Left lobe of liver (tissue), 2 donors: ENCODE measurements around the gene AGAP2. TPM values are rescaled to one million over a fixed set of nuclear protein-coding genes. Genes with fewer than 3 reads are reported as not detected.
A peak's percentile ranks its signal among the peaks of the same experiment; 100 is the strongest.

Experiments
- ATAC-seq: fragments of 200-7000 bp; cut with Tn5 transposase; one replicate; pipeline ENCODE4 v1.9.1; 2020; ENCODE audit warnings: mild to moderate bottlenecking, moderate library complexity
- DNase-seq: peaks from one replicate; pipeline ENCODE4 v3.0.0-alpha.2; 2020; ENCODE audit warnings: low spot score
- total RNA-seq: library from RNA; stranded (reverse); gene quantifications from one replicate; pipeline ENCODE4 v1.2.1, GENCODE V29; 2021
- donor health status: DM: no; HTN: no; CAD: no; lungs with moderate emphysema.
- donor health status: DM: no; HTN: yes; CAD: no.

The AGAP2 gene
- total RNA-seq, 1 donor from 2014 or later: 0.83 TPM

DNA sequence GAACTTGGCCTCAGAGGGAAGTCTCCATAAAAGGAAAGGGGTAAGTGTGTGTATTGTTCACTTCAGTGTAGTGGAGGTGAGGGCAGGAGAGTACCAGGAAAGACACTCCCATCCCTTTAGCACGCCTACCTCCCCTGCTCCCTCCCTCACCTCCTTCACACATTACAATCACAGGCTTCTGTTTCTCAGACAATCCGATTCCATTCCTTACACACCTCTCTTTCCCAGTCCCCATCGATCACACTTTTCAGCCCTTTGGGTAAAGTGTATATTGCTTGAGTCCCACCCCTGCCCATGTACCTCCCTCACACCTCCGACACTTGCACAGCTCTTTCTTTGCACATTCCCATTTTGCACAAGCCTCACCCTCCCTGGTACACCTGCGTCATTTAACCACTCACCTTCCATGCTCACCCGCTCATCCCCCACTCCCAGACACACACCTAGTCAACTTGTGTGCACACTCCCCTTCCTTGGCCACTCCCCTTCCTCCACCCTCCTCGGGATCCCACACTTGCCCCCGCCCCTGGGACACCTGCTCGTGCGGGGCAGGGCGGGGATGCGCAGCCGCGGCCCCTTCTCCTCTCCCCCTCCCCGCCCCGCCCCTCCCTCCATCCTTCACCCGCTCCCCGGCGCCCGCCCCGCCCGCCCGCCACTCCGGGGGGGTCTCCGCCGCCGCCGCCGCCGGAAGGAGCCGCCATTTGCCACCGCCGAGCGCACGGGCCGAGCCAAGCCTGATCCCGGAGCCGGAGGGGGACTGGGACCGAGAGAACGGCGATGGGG is 16.1 kb upstream of the AGAP2 start, which contains the start of gene MARCHF9:
TSS of gene MARCHF9 (plus strand) at position 693 of the 783 bp plus-strand sequence. CDS start 426 bp downstream, outside the sequence.
- peak; percentile 17 for ATAC-seq
- no peak for DNase-seq

DNA sequence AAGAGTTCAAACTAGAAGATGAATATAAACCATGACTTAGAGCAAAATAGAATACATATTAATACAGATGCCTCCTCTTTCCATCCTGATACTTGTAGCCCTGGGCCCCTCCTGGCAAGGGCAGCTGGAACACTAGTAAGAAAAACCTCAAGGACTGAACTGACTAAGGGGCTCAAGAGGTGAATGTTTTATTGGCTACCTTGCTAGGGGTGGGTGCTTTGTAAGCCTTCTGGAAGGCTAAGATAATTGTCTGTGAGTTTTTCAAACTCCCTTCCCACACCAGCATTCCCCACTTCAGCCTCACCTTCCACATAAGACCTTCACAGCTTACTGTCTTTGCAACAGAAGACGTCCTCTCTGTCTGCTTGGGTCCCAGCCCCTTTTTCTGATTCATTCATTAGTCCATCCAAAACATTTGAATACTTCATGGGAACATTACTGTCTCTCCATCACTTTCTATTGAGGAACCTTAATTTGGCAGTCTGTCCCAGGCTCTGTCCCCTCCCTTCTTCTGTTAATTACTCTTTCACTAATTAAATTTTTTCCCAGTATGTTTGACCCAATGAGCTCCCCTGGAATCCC is 15.3 kb upstream of the AGAP2 start:
- no peak for DNase-seq
- no peak for ATAC-seq

DNA sequence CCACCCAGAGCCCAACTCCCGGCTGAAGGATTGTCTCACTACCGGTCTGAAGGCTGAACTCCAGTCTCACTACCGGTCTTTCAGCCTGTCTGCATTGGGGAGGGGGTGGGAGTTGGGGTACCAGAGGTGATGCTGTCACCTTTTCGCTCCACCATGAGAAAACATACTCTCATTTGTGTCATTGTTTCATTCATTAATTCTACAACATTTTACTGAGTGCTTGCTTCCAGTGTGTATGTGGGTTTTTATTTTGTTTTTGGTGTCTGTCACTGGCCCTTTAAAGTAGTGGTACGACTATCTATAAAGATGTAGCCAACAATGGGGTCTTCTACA is 14.1 kb upstream of the AGAP2 start:
- ATAC-seq: no peak
- DNase-seq: no peak

DNA sequence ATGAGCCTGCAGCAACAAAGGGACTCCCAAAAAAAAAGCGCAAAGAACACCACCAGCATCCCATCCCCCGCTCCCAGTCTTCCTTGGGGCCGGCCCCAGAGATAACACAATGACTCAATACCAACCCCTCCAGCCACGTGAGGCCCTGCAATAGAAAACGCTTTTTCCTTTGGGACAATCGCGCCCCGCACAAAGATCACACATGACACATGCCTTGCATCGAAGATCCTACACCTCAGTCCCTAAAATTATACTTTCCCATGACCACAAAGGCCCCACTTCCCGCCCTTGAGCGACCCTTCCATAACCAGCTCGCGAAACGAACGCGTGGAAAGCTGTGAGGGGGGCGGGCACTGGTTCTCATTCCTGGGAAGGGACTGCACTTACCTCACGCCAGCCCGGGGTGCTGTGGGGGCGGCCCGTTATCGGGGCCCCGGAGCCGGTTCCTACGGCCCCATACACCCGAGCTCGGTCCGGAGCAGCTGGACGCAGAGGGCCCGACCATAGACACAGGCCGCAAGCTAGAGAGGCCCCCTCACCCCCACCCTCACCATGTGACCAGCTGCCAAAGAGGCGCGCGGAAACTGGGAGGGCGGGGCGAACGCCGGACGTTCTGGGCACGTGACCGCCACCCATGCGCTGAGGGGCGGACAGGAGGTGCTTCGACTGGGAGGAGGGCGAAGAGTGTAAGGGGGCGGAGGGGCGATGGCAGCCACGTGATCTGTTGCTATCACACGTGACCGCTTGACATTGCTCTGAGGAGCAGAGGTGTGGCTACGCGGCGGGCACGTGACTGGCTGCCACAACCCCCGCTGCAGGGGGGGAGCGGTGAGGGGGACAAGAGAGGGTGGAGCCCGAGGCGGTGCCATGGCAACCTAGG is 13.5 kb upstream of the AGAP2 start, which contains the start of gene CDK4:
TSS of gene CDK4 (minus strand) at position 523 of the 880 bp plus-strand sequence. CDS start 593 bp downstream, outside the sequence.
- peak; percentile 84 for ATAC-seq
- peak; percentile 99 for DNase-seq

DNA sequence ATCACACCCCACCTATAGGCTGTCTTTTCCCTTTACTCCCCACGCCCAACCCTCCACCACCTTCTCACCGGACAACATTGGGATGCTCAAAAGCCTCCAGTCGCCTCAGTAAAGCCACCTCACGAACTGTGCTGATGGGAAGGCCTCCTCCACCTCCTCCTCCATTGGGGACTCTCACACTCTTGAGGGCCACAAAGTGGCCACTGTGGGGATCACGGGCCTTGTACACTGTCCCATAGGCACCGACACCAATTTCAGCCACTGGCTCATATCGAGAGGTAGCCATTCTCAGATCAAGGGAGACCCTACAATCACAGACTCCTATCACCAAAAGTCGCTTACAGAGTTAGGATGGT is 12.9 kb upstream of the AGAP2 start:
- DNase-seq (no peak), ATAC-seq (no peak)

DNA sequence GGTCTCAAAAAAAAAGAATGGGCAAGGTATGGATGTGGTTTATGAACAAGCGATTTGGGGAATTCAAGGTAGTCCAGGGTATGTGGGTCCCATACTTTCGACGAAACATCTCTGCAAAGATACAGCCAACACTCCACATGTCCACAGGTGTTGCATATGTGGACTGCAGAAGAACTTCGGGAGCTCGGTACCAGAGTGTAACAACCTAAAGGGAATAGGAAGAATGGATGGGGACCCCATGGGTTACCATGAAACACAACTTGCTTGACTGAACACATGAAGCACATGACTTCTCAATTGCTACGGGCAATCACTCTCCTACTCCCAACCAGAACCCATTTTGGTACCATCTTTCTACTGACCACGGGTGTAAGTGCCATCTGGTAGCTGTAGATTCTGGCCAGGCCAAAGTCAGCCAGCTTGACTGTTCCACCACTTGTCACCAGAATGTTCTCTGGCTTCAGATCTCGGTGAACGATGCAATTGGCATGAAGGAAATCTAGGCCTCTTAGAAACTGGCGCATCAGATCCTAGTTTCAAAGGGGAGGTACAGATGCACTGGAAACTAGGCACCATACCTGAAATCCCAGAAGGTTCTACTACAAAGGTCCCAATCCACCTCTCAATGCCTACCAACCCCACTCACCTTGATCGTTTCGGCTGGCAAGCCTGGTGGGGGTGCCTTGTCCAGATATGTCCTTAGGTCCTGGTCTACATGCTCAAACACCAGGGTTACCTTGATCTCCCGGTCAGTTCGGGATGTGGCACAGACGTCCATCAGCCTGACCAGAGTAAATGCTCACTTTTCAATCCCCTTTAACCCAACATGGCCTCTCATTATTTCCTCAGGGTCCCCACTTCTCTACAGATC is 12.3 kb upstream of the AGAP2 start:
- ATAC-seq (no peak), DNase-seq (no peak)

DNA sequence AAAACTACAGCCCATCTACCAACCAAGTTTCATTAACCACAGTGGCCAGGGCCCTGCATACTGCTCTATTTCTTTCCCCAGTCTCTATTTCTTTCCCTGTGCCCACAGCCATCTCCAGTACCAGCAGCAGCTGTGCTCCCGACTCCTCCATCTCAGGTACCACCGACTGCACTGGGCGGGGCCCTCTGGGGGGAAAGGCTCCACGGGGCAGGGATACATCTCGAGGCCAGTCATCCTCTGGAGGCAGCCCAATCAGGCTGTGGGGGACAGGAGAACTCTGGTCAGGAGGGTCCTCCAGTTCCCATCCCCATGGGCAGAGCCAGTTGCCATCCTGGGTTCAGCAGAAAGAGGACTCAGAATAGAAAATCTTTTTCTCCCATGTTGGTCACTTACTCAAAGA is 10.5 kb upstream of the AGAP2 start:
- DNase-seq: no peak

DNA sequence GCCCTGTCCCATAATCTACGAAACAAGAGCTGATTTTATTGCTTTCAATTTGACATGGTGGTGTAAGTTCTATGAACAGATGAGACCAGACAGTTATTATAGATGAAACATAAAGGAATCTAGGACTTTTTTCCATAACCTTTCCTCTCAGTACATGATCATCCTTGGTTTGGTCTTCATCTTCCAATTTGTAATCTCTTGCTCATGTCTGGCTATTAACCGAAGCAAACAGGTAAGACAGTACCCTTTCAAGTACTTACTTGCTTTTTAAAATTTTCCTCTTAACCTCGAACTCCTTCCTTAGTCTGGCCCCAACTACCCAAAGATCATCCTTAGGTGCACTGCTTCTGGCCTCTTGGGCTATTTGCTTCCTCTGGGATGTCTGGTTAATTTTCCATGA is 7.5 kb upstream of the AGAP2 start:
- no peak for ATAC-seq
- no peak for DNase-seq

More for the DNA sequence above, 10.5 kb upstream of the AGAP2 start:
- ATAC-seq: no peak

DNA sequence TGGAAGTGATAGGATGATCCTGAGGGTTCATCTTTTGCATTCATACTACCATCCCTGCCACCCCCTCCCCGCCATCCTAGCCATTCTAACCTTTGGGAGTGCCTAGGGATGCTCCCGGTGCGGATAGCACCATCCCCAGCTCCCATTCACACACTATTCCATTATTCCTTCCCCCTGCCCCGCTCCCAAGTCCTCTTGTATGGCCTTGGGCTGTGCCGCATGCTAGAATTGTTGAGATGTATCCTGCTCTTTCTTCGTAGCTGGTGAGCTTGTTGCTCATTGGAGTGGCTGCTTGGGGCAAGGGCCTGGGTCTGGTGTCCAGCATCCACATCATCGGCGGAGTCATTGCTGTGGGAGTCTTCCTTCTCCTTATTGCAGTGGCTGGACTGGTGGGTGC is 6.9 kb upstream of the AGAP2 start:
- peak; percentile 10 for ATAC-seq
- DNase-seq: no peak

DNA sequence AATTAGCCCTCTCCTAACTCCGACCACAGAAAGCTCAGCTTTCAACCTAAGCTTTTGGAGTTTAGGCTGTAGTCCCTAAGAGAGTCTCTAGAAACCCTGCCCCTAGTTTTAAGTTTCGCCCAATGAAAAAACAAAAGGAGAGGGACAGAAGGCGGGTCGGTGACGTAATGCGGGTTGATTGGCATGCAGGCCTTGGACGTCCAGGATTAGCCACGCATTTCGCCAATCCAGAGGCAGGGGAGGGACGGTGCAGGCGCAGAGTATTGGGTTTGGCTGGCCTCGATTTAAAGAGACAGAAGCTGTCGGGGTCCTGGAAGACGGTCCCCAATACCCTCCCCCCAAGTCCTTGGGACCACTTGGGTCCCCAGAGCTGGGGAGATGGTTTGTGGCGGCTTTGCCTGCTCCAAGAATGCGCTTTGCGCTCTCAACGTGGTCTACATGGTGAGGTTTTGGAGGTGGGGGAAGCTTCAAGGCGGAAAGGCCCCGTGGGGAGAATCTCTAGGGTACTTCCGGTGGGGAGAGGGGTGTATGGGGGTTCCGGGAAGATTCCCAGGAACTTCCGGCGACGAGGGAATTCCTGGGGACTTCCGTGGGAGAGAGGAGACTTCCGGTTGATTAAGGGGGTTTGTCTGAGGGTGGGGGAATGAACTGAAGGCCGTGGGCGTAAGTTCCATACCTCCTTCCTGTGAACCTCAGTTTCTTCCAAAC is 6.4 kb upstream of the AGAP2 start, which contains the start of gene TSPAN31:
TSS of gene TSPAN31 (plus strand) at position 263 of the 708 bp plus-strand sequence. CDS start at position 379, 116 bp downstream.
- ATAC-seq: peak; percentile 93

DNA sequence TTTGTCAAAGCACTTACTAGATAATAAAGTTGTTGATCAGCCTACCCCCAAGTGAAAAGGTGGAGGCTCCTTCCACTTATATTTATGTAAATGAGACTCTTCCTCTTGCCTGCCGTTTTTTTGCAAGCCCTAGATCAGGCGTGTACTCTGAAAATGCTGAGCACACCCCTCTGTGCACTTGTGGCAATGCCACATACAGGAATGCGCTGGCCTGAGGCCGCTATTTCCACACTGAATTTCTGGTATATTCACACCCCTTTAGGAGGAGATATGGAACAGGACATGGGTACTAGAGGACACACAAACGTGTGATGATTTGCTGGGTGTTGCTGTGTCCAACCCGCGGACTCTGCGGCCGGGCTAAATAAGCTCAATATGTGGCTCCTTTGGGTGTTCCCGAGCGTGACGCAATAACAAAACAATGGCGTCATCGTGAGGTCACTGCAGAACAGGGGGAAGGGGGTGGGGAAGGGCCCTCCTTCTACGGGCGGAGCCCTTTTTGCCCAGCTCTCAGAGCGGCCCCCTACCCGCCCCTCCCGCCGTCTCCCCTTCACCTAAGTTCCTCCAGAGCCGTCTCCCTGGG is 5.7 kb upstream of the AGAP2 start:
- DNase-seq (peak; percentile 68), ATAC-seq (peak; percentile 56)

More for the DNA sequence above, 6.4 kb upstream of the AGAP2 start, which contains the start of gene TSPAN31:
- peak; percentile 95 for DNase-seq

DNA sequence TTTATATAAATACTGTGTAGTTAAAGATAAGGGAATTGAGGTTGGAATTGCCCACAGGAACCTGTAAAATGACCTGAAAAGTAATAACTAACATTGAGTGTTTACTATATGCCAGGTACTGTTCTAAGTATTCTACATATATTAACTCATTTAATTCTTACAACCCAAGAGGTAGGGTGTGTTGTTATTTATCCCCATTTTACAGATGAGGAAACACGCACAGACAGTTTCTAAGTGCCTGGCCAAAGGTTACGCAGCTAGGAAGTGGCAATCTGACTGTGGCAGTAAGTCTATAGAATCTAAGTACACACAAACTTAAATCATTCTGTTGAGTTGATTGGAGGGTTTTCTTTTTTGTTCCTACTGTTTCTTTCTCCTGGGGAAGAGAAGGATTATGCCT is 5.2 kb upstream of the AGAP2 start:
- no peak for DNase-seq
- ATAC-seq: no peak

DNA sequence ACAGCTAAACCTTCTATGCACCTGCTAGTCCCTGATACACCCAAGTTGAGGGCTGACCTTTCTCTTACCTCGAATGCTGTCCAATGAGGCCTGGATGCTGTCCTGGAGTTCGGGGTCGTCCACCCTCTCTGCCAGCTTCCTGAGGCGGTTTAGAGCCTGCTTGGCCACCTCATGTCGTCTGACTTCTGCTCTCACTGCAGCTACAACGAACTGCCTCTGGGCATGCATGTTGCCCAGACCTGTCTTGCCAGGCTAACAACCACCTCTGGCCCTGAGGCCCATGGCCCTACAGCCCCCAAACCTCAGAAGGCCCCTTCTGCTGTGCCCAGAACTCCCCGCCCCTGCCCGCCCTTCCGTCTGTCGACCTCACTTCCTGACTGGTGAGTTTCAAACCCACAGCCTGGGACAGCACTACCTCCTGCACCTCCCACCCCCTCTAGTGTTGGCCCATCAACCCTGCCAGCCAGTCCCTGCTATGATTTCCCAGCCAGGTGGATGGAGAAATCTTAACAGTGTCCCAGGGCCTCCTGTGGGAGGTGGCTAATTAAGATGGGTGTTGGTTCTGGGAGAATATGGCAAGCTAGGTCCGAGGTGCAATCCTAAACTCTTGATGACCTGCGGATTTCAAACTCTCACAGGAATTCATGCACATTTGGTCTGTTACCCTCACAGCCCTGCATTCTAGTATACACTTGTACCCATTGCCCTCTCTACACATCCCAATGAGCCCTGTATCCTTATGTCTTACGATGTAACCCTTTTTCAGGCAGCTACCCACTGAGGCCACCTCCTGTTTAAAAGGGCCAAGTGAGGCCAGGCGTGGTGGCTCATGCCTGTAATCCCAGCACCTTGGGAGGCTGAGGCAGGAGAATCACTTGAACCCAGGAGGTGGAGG is 3.5 kb upstream of the AGAP2 start:
- no peak for ATAC-seq
- DNase-seq: no peak

DNA sequence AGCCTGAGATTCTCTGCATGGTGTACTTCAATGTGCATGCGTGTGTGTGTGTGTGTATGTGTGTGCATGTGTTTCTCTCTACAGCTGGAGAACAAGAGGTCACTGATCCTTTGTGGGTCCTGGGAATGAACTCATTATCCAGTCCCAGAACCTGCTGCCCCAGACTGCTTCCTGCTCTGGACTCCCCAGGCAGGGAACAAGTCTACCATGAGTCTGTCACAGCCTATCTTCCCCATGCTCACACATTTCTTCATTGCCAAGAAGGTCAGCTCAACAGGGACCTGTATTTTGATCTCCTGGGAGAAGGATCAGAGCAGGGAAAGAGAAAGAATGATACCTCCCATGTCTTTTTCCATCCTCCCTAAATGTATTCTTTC is 2.9 kb upstream of the AGAP2 start:
- ATAC-seq: no peak
- no peak for DNase-seq

DNA sequence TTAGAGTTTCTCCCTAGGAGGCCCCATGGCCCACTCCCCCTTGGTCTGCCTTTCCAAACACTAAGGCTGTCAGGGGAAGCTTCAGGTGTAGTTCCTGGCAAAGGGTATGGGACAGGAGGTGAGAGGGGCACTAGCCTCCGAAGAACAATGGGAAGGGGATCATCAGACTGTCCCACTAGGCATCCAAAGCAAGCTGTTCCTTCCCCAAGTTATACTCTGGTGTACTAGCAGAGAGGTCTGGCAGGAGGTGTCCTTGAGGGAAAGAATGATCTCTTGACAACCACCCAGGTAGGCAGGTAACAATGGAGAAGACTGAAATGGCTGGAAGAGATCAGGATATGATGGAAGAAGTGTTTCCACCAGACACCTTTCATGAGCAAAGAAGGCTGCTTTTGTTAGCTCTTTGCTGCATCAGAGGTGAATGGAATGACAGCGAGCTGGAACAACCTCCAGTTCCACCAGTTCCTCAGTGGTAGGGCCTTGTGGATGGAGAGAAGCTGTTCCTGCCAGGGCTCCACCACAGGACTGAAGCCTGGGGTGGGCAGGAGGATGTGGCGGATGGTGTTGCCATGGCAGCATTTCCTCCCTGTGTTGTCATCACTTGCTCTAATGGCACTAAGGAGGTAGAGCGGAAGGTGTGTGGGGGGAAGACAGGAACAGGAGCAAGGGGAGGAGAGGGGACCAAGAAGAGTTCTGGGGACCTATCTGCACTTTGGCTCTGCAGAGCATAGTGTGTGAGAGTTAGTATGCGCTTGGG is 2.3 kb upstream of the AGAP2 start:
- ATAC-seq (no peak), DNase-seq (no peak)

DNA sequence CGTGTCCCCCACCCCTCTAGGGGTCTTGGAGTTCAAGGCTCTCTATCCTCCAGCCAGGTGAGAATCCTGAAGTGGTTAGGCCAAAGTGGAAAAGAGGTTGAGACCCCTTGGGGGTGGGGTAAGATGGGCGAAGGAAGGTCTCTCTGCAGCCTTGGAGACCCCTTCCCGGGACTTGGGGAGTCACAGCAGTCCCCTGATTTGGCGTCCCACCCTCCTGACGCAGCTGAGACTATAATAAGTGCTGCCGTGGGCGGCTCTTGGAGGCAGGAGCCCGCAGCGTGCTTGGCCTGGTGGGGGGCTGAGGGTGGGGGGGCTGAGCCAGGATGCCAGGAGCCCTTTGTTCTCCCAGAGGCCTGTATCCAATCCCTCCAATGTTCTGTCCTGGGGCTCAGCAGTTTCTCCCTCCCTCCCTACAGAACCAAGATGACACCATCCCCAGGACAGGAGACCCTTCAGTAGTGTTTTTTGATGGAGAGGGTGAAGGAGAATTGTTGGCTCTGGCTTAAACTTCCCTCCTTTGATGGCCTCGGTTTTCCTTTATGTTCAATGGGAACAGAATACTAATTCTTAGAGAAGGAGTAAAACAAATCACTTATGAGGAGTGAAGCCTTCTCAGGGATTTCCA is 1.5 kb upstream of the AGAP2 start:
- no peak for DNase-seq
- ATAC-seq: no peak

DNA sequence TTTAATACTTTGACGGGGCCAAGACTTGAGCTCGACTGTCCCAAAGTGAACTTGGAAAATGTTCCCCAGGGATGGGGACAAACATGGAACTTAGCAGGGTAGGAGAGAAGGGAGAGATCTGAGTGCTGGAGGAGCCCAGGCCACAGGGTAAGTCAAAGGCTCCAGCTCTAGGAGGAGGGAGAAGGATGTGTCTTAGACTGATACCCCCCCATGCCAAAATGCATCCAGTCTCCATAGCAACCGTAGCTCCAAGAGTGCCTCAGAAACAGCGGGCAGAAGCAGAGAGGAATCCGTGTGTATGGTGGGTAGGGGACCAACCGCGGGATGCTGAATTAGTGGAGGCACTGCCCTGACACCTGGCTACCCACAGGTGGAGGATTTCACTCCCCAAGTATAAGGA is 845 bp upstream of the AGAP2 start:
- ATAC-seq: no peak
- DNase-seq: no peak
